22Rv1 (cell line): ENCODE data around the gene TPST1.
"Not testable (repeated sequence)": the region's sequence is repeated elsewhere in the genome, so short reads cannot be mapped to it uniquely, and the experiment has no call there.

ENCODE experiments used
- H3K27ac ChIP-seq: fragments of 450-650 bp; 2 replicates; pipeline ENCODE4 v1.5.1; 2017
- CTCF ChIP-seq: fragments of 450-650 bp; IDR thresholded peaks from 2 replicates; pipeline ENCODE4 v1.5.1; 2017; ENCODE audit warnings: mild to moderate bottlenecking
- ZFX ChIP-seq: fragments of 450-650 bp; IDR thresholded peaks from 2 replicates; pipeline ENCODE4 v1.6.1; 2017; ENCODE audit warnings: antibody characterized with exemption, borderline replicate concordance

Gene TPST1

GRCh38 chr7:66204822-66205740 lies at the start of gene TPST1:
TPST1 (plus strand) TSS chr7:66205334; CDS start chr7:66240426, 35,092 bp downstream.
- TF ChIP-seq ZFX: no peak
- peak; percentile 91 for TF ChIP-seq CTCF
- peak within 1 kb of the TSS; percentile 35 for H3K27ac ChIP-seq

- H3K27ac ChIP-seq: not testable (repeated sequence)
Measured at GRCh38 chr7:66156035-66156434, 49.1 kb upstream of the TPST1 start.

- TF ChIP-seq ZFX: no peak
- no peak for TF ChIP-seq CTCF
- 0 out of 2 replicates have a peak overlapping the region, but pooled peaks have one; percentile 3 for H3K27ac ChIP-seq
Measured at GRCh38 chr7:66157060-66157459, 48.1 kb upstream of the TPST1 start.

GRCh38 chr7:66162622-66163021 lies 42.5 kb upstream of the TPST1 start:
- no peak overlapping the region for H3K27ac ChIP-seq
- no peak for TF ChIP-seq CTCF
- no peak for TF ChIP-seq ZFX

- H3K27ac ChIP-seq: no peak overlapping the region
- no peak for TF ChIP-seq ZFX
- no peak for TF ChIP-seq CTCF
Measured at GRCh38 chr7:66163186-66163610, 41.9 kb upstream of the TPST1 start.

- no peak overlapping the region for H3K27ac ChIP-seq
- no peak for TF ChIP-seq CTCF
- TF ChIP-seq ZFX: no peak
Measured at GRCh38 chr7:66164356-66164755, 40.8 kb upstream of the TPST1 start.

- no peak overlapping the region; the same call in 1 of the 2 replicates for H3K27ac ChIP-seq
- TF ChIP-seq CTCF (no peak), ZFX (no peak)
Measured at GRCh38 chr7:66167773-66168387, 37.3 kb upstream of the TPST1 start.
